Esophagus squamous epithelium (tissue), 5 donors: Measurements from ENCODE around the gene UQCRC1. TPM values are rescaled to one million over a fixed set of nuclear protein-coding genes. Genes with fewer than 3 reads are reported as not detected.
A peak's percentile ranks its signal among the peaks of the same experiment; 100 is the strongest.

Source experiments
- DNase-seq: peaks from one replicate; lab custom pipeline; 2025; lab: John Stamatoyannopoulos, UW
- H3K27ac ChIP-seq, 4 donors: fragments of 200-600 bp; sonication (generic); one replicate each; pipeline ENCODE4 v1.5.1; 2016 to 2019; ENCODE audit warnings: mild to moderate bottlenecking in 1 of 4
- H3K27me3 ChIP-seq, 4 donors: fragments of 200-600 bp; sonication (generic); 1 replicate in 3 of 4; 2 replicates in 1 of 4; pipeline versions ENCODE4 v1.5.1 to v1.6.0; 2017 to 2021; ENCODE audit warnings: antibody characterized with exemption in 1 of 4
- H3K36me3 ChIP-seq, 3 donors: fragments of 200-600 bp; sonication (generic); one replicate each; pipeline ENCODE4 v1.5.1; 2016 to 2019
- H3K4me1 ChIP-seq, 3 donors: fragments of 200-600 bp; sonication (generic); one replicate each; pipeline ENCODE4 v1.5.1; 2017 to 2019
- H3K4me3 ChIP-seq, 4 donors: fragments of 200-600 bp; sonication (generic); 1 replicate in 3 of 4; 2 replicates in 1 of 4; pipeline ENCODE4 v1.5.1; 2016 to 2019; ENCODE audit warnings: mild to moderate bottlenecking in 2 of 4, moderate library complexity in 1 of 4
- H3K9me3 ChIP-seq, 3 donors: fragments of 200-600 bp; sonication (generic); one replicate each; pipeline ENCODE4 v1.5.1; 2016 to 2019
- CTCF ChIP-seq, 6 experiments: fragments of 450-650 bp in 4 of 6; fragments of 200-600 bp in 2 of 6; sonication (generic) in 2 of 6; IDR thresholded peaks; one replicate each; pipeline ENCODE4 v1.5.1; 2016 to 2019; ENCODE audit warnings: antibody characterized with exemption in 6 of 6, mild to moderate bottlenecking in 4 of 6, moderate library complexity in 4 of 6
- POLR2A ChIP-seq, 4 donors: fragments of 450-650 bp; IDR thresholded peaks; one replicate each; pipeline ENCODE4 v1.6.1; 2017; ENCODE audit warnings: antibody characterized with exemption in 4 of 4, mild to moderate bottlenecking in 4 of 4, moderate library complexity in 3 of 4
- WGBS, 2 donors: methylation state at CpG; one replicate each; pipeline ENCODE4 v1.1.5; 2018; 5-methylcytosine and 5-hydroxymethylcytosine counted together
- intact Hi-C: fragments of 100-400 bp; cut with DNase I; formaldehyde crosslinking; loops from one replicate; pipeline ENCODE4 v1.15.0; 2022
- total RNA-seq, 4 donors: library from RNA; depleted of rRNA; stranded (reverse); fragments of >200 nt; gene quantifications; one replicate each; pipeline ENCODE4 v1.1.0, GENCODE V29; 2016
- donor health status: DM: yes; HTN: yes; CAD: no.

UQCRC1 gene
- total RNA-seq, 4 donors from 2014 or later = 213 to 471 (median 356) TPM

- H3K27me3 ChIP-seq = peaks cover 0 to 28% (median 0%) of the 10 kb centered on the region in 4 donors
- intact Hi-C loops = no loop called here
- no peaks in the 10 kb centered on the region for H3K9me3 ChIP-seq
- H3K36me3 ChIP-seq = peaks cover 0 to 41% (median 0%) of the 10 kb centered on the region in 3 donors
- no peak for DNase-seq
- TF ChIP-seq CTCF (IDR thresholded peaks at IDR 0.05) = no peak
- no peak for TF ChIP-seq POLR2A (IDR thresholded peaks at IDR 0.05)
- 67% methylated on average over 1 of the region's 9 CpGs; no CpG with 5 or more reads in 1 of the 2 donors for WGBS, 2 donors
- peaks cover 33 to 72% (median 44%) of the 10 kb centered on the region in 3 donors for H3K4me1 ChIP-seq
- no peak overlapping the region for H3K27ac ChIP-seq
- H3K4me3 ChIP-seq = peak overlapping the region in 3 of 4 donors; percentile 40 to 68 (median 57)
Measured at GRCh38 chr3:48593337-48593736, 16.1 kb downstream of the UQCRC1 start.

DNA sequence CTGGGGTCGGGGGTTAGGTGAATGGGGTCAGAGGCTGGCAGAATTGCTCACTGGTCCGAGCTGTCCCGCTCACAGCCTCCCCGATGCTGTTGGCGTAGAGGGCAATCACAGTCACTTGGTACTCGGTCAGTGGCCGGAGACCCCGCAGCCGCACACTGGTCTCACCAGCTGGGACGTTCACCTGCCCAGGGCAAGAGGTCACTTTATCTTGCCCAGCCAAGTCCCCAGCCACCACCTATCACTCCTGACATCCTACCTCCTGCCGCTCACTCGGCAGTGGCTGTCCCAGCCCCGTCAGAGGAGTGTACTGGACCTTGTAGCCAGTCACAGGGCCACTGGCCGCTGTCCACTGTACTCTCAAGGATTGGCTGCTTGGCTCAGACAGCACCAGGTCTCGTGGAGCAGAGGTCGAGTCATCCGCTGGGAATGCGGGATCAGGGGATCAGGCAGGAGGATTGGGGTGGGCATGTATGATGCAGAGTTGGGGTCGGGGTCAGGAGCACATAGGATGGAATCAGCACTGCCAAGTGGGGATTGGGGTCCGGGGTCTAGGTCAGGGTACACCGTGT lies 16.8 kb downstream of the UQCRC1 start:
- Histone ChIP-seq H3K4me3 (no peak overlapping the region), H3K36me3 (peaks cover 0 to 46% (median 0%) of the 10 kb centered on the region in 3 donors), H3K4me1 (peaks cover 26 to 65% (median 36%) of the 10 kb centered on the region in 3 donors), H3K9me3 (no peaks in the 10 kb centered on the region), H3K27ac (no peak overlapping the region), H3K27me3 (peaks cover 0 to 28% (median 0%) of the 10 kb centered on the region in 4 donors)
- TF ChIP-seq CTCF (IDR thresholded peaks at IDR 0.05) (no peak), POLR2A (IDR thresholded peaks at IDR 0.05) (no peak)
- intact Hi-C loops = no loop called here
- no peak for DNase-seq
- 80 to 82% methylated on average over 11 to 12 of the region's 21 CpGs for WGBS, 2 donors

DNA sequence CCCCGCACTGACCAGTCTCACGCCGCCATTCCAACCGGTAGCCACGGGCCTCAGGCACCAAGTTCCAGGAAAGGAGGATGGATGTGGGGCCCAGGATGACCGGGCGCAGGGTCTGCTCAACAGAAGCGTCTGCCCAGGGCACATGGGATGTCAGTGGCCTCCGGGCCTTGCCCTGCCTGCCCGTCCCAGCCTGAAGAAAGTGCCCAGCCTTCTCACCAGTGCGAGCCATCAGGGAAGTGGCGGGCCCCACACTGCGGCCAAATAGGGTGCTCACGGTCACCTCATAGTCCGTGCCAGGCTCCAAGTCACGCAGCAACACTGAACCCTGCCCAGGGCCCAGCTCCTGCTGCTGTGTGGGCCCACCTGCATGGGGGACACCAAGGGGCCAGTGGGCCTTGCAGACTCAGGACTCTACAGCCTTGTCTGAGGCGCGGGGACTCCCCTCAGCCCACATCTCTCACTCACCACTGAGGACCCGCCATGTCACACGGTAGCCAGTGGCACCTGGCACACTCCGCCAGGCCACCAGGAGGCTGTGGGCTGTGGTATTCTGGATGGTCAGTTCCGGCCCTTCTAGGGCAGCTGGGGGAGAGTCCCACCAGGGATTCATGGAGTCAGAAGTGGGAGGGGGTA lies 17.4 kb downstream of the UQCRC1 start:
- Histone ChIP-seq H3K9me3 (no peaks in the 10 kb centered on the region), H3K4me1 (peaks cover 23 to 59% (median 31%) of the 10 kb centered on the region in 3 donors), H3K27ac (no peak overlapping the region), H3K27me3 (peaks cover 0 to 28% (median 0%) of the 10 kb centered on the region in 4 donors), H3K36me3 (peaks cover 0 to 50% (median 3%) of the 10 kb centered on the region in 3 donors), H3K4me3 (no peak overlapping the region)
- no peak for DNase-seq
- TF ChIP-seq POLR2A (IDR thresholded peaks at IDR 0.05) (no peak), CTCF (IDR thresholded peaks at IDR 0.05) (no peak)
- intact Hi-C loops = no loop called here
- WGBS, 2 donors = 85 to 100% methylated on average over 4 to 8 of the region's 22 CpGs

- TF ChIP-seq POLR2A (IDR thresholded peaks at IDR 0.05) = no peak
- TF ChIP-seq CTCF (IDR thresholded peaks at IDR 0.05) = no peak
- Histone ChIP-seq H3K9me3 (no peaks in the 10 kb centered on the region), H3K27me3 (peaks cover 0 to 28% (median 0%) of the 10 kb centered on the region in 4 donors), H3K4me3 (no peak overlapping the region), H3K27ac (no peak overlapping the region), H3K4me1 (peaks cover 23 to 53% (median 31%) of the 10 kb centered on the region in 3 donors), H3K36me3 (peaks cover 0 to 56% (median 5%) of the 10 kb centered on the region in 3 donors)
- WGBS, 2 donors = 89 to 100% methylated on average over 2 to 7 of the region's 14 CpGs
- DNase-seq = no peak
- intact Hi-C loops = no loop called here
Measured at GRCh38 chr3:48591436-48591835, 18.0 kb downstream of the UQCRC1 start.

DNA sequence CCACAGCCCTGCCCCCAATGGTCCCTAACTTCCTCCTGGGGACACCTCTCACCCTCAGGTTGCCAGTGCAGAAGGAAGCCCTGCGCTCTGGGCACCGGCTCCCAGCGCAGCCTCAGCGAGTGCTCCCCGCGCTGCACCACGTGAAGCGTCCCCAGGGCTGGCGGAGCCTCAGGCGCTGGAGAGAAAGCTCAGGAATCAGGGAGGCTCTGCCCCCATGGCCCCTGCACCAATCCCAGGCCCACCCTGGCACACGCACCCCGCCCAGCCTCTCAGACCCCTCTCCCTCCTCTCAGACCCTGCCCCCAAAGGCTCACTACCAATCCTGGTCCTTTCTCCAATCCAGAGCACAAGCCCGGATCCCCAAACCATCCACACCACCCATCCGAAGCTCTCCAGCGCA lies 21.2 kb downstream of the UQCRC1 start:
- TF ChIP-seq CTCF (IDR thresholded peaks at IDR 0.05) = no peak
- no peak for TF ChIP-seq POLR2A (IDR thresholded peaks at IDR 0.05)
- no peaks in the 10 kb centered on the region for H3K9me3 ChIP-seq
- WGBS, 2 donors = 82% methylated on average over 5 of the region's 15 CpGs; no CpG with 5 or more reads in 1 of the 2 donors
- peaks cover 0 to 6% (median 0%) of the 10 kb centered on the region in 4 donors for H3K27me3 ChIP-seq
- H3K36me3 ChIP-seq = peaks cover 3 to 88% (median 11%) of the 10 kb centered on the region in 3 donors
- H3K4me1 ChIP-seq = peaks cover 0 to 21% (median under 1%) of the 10 kb centered on the region in 3 donors
- H3K27ac ChIP-seq = no peak overlapping the region
- no peak overlapping the region for H3K4me3 ChIP-seq
- intact Hi-C loops = no loop called here
- DNase-seq = no peak
